ENCODE results near the gene CSRP1.

CSRP1 gene

GRCh38 chr1:201540846-201541735, 34.2 kb upstream of the CSRP1 start:
- Mint-ChIP-seq H3K4me1 (ENCODE audit: low read depth) (peaks cover 16% of the 10 kb centered on the region), H3K27me3 (peaks cover 57% of the 10 kb centered on the region), H3K9me3 (no peaks in the 10 kb centered on the region), H3K4me3 (no peak overlapping the region), H3K36me3 (ENCODE audit: low read depth) (peaks cover 4% of the 10 kb centered on the region), H3K27ac (no peak overlapping the region)

- Mint-ChIP-seq H3K27ac (no peak overlapping the region), H3K27me3 (peaks cover 62% of the 10 kb centered on the region), H3K4me3 (peak overlapping the region; percentile 71), H3K4me1 (ENCODE audit: low read depth) (peaks cover 21% of the 10 kb centered on the region), H3K9me3 (no peaks in the 10 kb centered on the region), H3K36me3 (ENCODE audit: low read depth) (peaks cover 4% of the 10 kb centered on the region)
Observed at GRCh38 chr1:201539561-201540431, 32.9 kb upstream of the CSRP1 start.

- Mint-ChIP-seq H3K27ac (no peak within 1 kb of the TSS), H3K36me3 (ENCODE audit: low read depth) (peaks cover 4% of the 10 kb centered on the region), H3K4me3 (peak within 1 kb of the TSS; percentile 71), H3K27me3 (peaks cover 62% of the 10 kb centered on the region), H3K4me1 (ENCODE audit: low read depth) (peaks cover 24% of the 10 kb centered on the region), H3K9me3 (no peaks in the 10 kb centered on the region)
Observed at GRCh38 chr1:201538612-201539551, 32.0 kb upstream of the CSRP1 start, which contains the start of gene NAV1. Gene NAV1, plus strand, starts transcription at chr1:201539127. Its CDS starts 83,758 bp downstream, at chr1:201622885.

GRCh38 chr1:201537891-201538611, 31.1 kb upstream of the CSRP1 start:
- H3K4me3 Mint-ChIP-seq, result peak overlapping the region; percentile 46
- H3K27me3 Mint-ChIP-seq, result peaks cover 59% of the 10 kb centered on the region
- H3K4me1 Mint-ChIP-seq (ENCODE audit: low read depth), result peaks cover 24% of the 10 kb centered on the region
- H3K9me3 Mint-ChIP-seq, result no peaks in the 10 kb centered on the region
- H3K36me3 Mint-ChIP-seq (ENCODE audit: low read depth), result peaks cover 4% of the 10 kb centered on the region
- no peak overlapping the region for H3K27ac Mint-ChIP-seq

- Mint-ChIP-seq H3K36me3 (ENCODE audit: low read depth) (peaks cover 9% of the 10 kb centered on the region), H3K27ac (no peak overlapping the region), H3K4me3 (no peak overlapping the region), H3K4me1 (ENCODE audit: low read depth) (peaks cover 24% of the 10 kb centered on the region), H3K27me3 (peaks cover 57% of the 10 kb centered on the region), H3K9me3 (no peaks in the 10 kb centered on the region)
Observed at GRCh38 chr1:201537467-201537866, 30.5 kb upstream of the CSRP1 start.

- H3K27me3 Mint-ChIP-seq, result peaks cover 56% of the 10 kb centered on the region
- peaks cover 24% of the 10 kb centered on the region for H3K4me1 Mint-ChIP-seq (ENCODE audit: low read depth)
- H3K27ac Mint-ChIP-seq, result no peak overlapping the region
- H3K9me3 Mint-ChIP-seq, result no peaks in the 10 kb centered on the region
- peaks cover 11% of the 10 kb centered on the region for H3K36me3 Mint-ChIP-seq (ENCODE audit: low read depth)
- H3K4me3 Mint-ChIP-seq, result no peak overlapping the region
Observed at GRCh38 chr1:201537028-201537427, 30.1 kb upstream of the CSRP1 start.

GRCh38 chr1:201536558-201536957, 29.6 kb upstream of the CSRP1 start:
- Mint-ChIP-seq H3K36me3 (ENCODE audit: low read depth) (peaks cover 11% of the 10 kb centered on the region), H3K27me3 (peaks cover 52% of the 10 kb centered on the region), H3K4me1 (ENCODE audit: low read depth) (peaks cover 24% of the 10 kb centered on the region), H3K27ac (no peak overlapping the region), H3K4me3 (no peak overlapping the region), H3K9me3 (no peaks in the 10 kb centered on the region)

GRCh38 chr1:201535919-201536245, 29.0 kb upstream of the CSRP1 start:
- Mint-ChIP-seq H3K36me3 (ENCODE audit: low read depth) (peaks cover 11% of the 10 kb centered on the region), H3K27me3 (peaks cover 47% of the 10 kb centered on the region), H3K9me3 (no peaks in the 10 kb centered on the region), H3K27ac (peak overlapping the region; percentile 51), H3K4me1 (ENCODE audit: low read depth) (peaks cover 24% of the 10 kb centered on the region), H3K4me3 (no peak overlapping the region)

GRCh38 chr1:201535046-201535918, 28.4 kb upstream of the CSRP1 start:
- no peaks in the 10 kb centered on the region for H3K9me3 Mint-ChIP-seq
- H3K27me3 Mint-ChIP-seq, result peaks cover 41% of the 10 kb centered on the region
- peaks cover 11% of the 10 kb centered on the region for H3K36me3 Mint-ChIP-seq (ENCODE audit: low read depth)
- no peak overlapping the region for H3K4me3 Mint-ChIP-seq
- peaks cover 21% of the 10 kb centered on the region for H3K4me1 Mint-ChIP-seq (ENCODE audit: low read depth)
- peak overlapping the region; percentile 51 for H3K27ac Mint-ChIP-seq

GRCh38 chr1:201533836-201534235, 26.9 kb upstream of the CSRP1 start:
- no peak overlapping the region for H3K27ac Mint-ChIP-seq
- peaks cover 11% of the 10 kb centered on the region for H3K36me3 Mint-ChIP-seq (ENCODE audit: low read depth)
- no peak overlapping the region for H3K4me3 Mint-ChIP-seq
- peaks cover 31% of the 10 kb centered on the region for H3K27me3 Mint-ChIP-seq
- peaks cover 14% of the 10 kb centered on the region for H3K4me1 Mint-ChIP-seq (ENCODE audit: low read depth)
- no peaks in the 10 kb centered on the region for H3K9me3 Mint-ChIP-seq

- H3K27me3 Mint-ChIP-seq, result peaks cover 11% of the 10 kb centered on the region
- H3K4me1 Mint-ChIP-seq (ENCODE audit: low read depth), result peaks cover 8% of the 10 kb centered on the region
- peaks cover 8% of the 10 kb centered on the region for H3K36me3 Mint-ChIP-seq (ENCODE audit: low read depth)
- H3K4me3 Mint-ChIP-seq, result no peak overlapping the region
- no peaks in the 10 kb centered on the region for H3K9me3 Mint-ChIP-seq
- no peak overlapping the region for H3K27ac Mint-ChIP-seq
Observed at GRCh38 chr1:201531551-201532425, 24.9 kb upstream of the CSRP1 start.

- H3K4me1 Mint-ChIP-seq (ENCODE audit: low read depth), result peaks cover 8% of the 10 kb centered on the region
- peak overlapping the region; percentile 42 for H3K27ac Mint-ChIP-seq
Observed at GRCh38 chr1:201530741-201531531, 24.0 kb upstream of the CSRP1 start.

More at GRCh38 chr1:201530741-201531531, 24.0 kb upstream of the CSRP1 start:
- Mint-ChIP-seq H3K4me3 (no peak overlapping the region), H3K36me3 (ENCODE audit: low read depth) (peaks cover 8% of the 10 kb centered on the region), H3K27me3 (peaks cover 4% of the 10 kb centered on the region), H3K9me3 (no peaks in the 10 kb centered on the region)
